Dermis microvascular lymphatic vessel endothelial cell (primary cell): ENCODE measurements around the gene PCDHA4. TPM values are rescaled to one million over a fixed set of nuclear protein-coding genes. Genes with fewer than 3 reads are reported as not detected.
A peak's percentile ranks its signal among the peaks of the same experiment; 100 is the strongest.
"Not testable (repeated sequence)": the region's sequence is repeated elsewhere in the genome, so short reads cannot be mapped to it uniquely, and the experiment has no call there.

Experiments used
- DNase-seq, 2 donors: peaks; one replicate each; pipeline versions ENCODE4 v3.0.0 to v3.0.0-alpha.2; 2010; ENCODE audit warnings: low read depth in 2 of 2
- total RNA-seq: library from RNA; depleted of rRNA; stranded (reverse); fragments of >200 nt; gene quantifications from 2 replicates; pipeline ENCODE4 v1.2.1, GENCODE V29; 2014

Gene PCDHA4
- total RNA-seq, 1 donor from 2014 or later = under 0.01 TPM

GRCh38 chr5:140821375-140822280, 14.8 kb downstream of the PCDHA4 start, which contains the start of gene PCDHA5:
Gene PCDHA5 (plus strand): TSS chr5:140821613.
- peak in 1 of 2 donors; percentile 23 for DNase-seq

GRCh38 chr5:140822281-140822629, 15.4 kb downstream of the PCDHA4 start:
- DNase-seq = no peak

- DNase-seq = not testable (repeated sequence)
Measured at GRCh38 chr5:140822969-140823368, 16.1 kb downstream of the PCDHA4 start.

GRCh38 chr5:140823475-140823874, 16.6 kb downstream of the PCDHA4 start:
- DNase-seq = no peak

GRCh38 chr5:140827704-140828361, 21.0 kb downstream of the PCDHA4 start, which contains the start of gene PCDHA6:
Gene PCDHA6 (plus strand): TSS chr5:140827960. CDS start chr5:140828092, 132 bp downstream.
- DNase-seq = no peak

GRCh38 chr5:140828362-140828737, 21.5 kb downstream of the PCDHA4 start:
- no peak for DNase-seq

- not testable (repeated sequence) for DNase-seq
Measured at GRCh38 chr5:140829511-140830501, 22.9 kb downstream of the PCDHA4 start.

- DNase-seq = peak; percentile 17 to 19
Measured at GRCh38 chr5:140833993-140834392, 27.1 kb downstream of the PCDHA4 start, which contains the start of gene PCDHA7. Gene PCDHA7 (plus strand): TSS chr5:140834269. CDS start chr5:140834384, 115 bp downstream.

- not testable (repeated sequence) for DNase-seq
Measured at GRCh38 chr5:140834439-140835008, 27.7 kb downstream of the PCDHA4 start.

- DNase-seq = no peak
Measured at GRCh38 chr5:140835622-140836510, 29.0 kb downstream of the PCDHA4 start.

GRCh38 chr5:140840978-140841962, 34.4 kb downstream of the PCDHA4 start, which contains the start of gene PCDHA8:
Gene PCDHA8 (plus strand): TSS chr5:140841187. CDS start chr5:140841322, 135 bp downstream.
- DNase-seq = no peak

- no peak for DNase-seq
Measured at GRCh38 chr5:140842798-140843733, 36.2 kb downstream of the PCDHA4 start.

- DNase-seq = peak in 1 of 2 donors; percentile 7
Measured at GRCh38 chr5:140848139-140849102, 41.6 kb downstream of the PCDHA4 start, which contains the start of gene PCDHA9. Gene PCDHA9 (plus strand): TSS chr5:140848382. CDS start chr5:140848496, 114 bp downstream.

- not testable (repeated sequence) for DNase-seq
Measured at GRCh38 chr5:140849831-140850634, 43.2 kb downstream of the PCDHA4 start.
